Stimulated activated memory B cell treated with anti-CD40 and anti-IgM and Interleukin-4, amounts not matched to agents 10 μg/mL and 1 μg/mL and 100 μg/mL, for 72 hours (primary cell): ENCODE measurements around the gene PRKG1.
"Not testable (repeated sequence)": the region's sequence is repeated elsewhere in the genome, so short reads cannot be mapped to it uniquely, and the experiment has no call there.

Source experiments
- ATAC-seq: fragments of 150-1000 bp; cut with Tn5 transposase; 2 replicates; pipeline ENCODE4 v1.10.0; 2021
- H3K27ac Mint-ChIP-seq: one replicate; pipeline ENCODE4 v1.8.0; 2022; ENCODE audit warnings: mild to moderate bottlenecking, mixed read lengths
- H3K27me3 Mint-ChIP-seq: one replicate; pipeline ENCODE4 v1.8.0; 2022; ENCODE audit warnings: mixed read lengths
- H3K36me3 Mint-ChIP-seq: one replicate; pipeline ENCODE4 v1.8.0; 2022; ENCODE audit warnings: mixed read lengths
- H3K4me1 Mint-ChIP-seq: one replicate; pipeline ENCODE4 v1.8.0; 2022; ENCODE audit warnings: mixed read lengths
- H3K4me3 Mint-ChIP-seq: one replicate; pipeline ENCODE4 v1.8.0; 2022; ENCODE audit warnings: mild to moderate bottlenecking, moderate library complexity, mixed read lengths
- H3K9me3 Mint-ChIP-seq: one replicate; pipeline ENCODE4 v1.8.0; 2022; ENCODE audit warnings: mixed read lengths

Gene PRKG1

DNA sequence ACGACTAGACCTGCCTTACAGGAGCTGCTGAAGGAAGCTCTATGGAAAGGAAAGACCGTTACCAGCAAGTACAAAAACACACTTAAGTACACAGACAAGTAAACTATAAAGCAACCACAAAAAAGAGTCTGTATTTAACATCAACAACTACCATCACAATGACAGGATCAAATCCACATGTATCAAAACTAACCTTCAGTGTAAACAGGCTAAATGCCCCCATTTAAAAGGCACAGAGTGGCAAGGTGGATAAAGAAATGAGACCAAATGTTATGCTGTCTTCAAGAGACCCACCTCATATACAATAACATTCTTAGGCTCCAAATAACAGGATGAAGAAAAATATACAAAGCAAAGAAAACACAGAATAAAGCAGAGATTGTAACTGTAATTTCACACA lies 932.8 kb downstream of the PRKG1 start:
- ATAC-seq, result no peak
- Mint-ChIP-seq H3K4me3 (no peak overlapping the region), H3K36me3 (no peaks in the 10 kb centered on the region)

DNA sequence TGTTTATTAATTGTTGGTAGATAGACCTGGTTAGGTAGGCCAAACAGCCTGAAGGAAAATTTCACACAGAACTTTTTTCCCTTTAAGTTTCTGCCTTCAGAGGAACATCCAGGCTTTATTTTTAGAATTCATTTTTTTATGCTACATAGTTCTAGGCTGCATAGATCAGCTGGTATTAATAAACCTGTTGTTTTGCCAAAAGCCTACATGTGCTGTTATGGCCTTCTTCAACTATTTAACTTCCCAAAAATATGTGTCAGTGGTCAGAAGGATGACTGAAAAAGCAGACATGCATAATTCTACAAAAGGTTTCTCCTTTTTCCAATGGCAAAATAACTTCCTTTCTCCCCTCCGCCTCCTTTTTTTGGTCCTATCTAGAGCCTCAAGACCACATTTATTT lies 936.8 kb downstream of the PRKG1 start:
- H3K4me1 Mint-ChIP-seq, result no peaks in the 10 kb centered on the region
- no peak for ATAC-seq
- no peak overlapping the region for H3K27ac Mint-ChIP-seq
- peaks cover 26% of the 10 kb centered on the region for H3K9me3 Mint-ChIP-seq
- H3K4me3 Mint-ChIP-seq, result no peak overlapping the region
- no peaks in the 10 kb centered on the region for H3K36me3 Mint-ChIP-seq
- no peaks in the 10 kb centered on the region for H3K27me3 Mint-ChIP-seq

More for the DNA sequence above, 932.8 kb downstream of the PRKG1 start:
- Mint-ChIP-seq H3K4me1 (no peaks in the 10 kb centered on the region), H3K27ac (no peak overlapping the region), H3K9me3 (peaks cover 21% of the 10 kb centered on the region), H3K27me3 (no peaks in the 10 kb centered on the region)

DNA sequence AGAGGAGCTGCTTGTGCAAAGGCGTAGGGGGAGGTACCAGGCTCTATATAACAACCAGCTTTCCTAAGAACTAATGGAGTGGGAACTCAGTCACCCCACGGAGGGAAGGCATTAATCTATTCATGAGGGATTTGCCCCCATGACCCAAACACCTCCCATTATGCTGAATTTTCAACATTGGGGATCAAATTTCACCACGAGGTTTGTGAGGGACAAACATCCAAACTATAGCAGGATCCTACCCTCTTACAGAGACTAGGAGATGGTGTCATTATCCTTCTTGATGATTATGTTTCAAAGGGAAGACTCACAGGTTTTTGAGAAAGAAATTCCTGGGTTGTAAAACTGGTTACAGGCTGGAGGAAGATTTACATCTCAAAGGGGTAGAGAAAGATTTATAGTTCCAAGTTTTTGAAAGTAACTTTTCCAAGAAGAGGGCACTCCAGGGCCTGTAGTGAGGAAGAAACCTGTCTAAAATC lies 944.8 kb downstream of the PRKG1 start:
- no peak for ATAC-seq
- Mint-ChIP-seq H3K27me3 (no peaks in the 10 kb centered on the region), H3K9me3 (peaks cover 6% of the 10 kb centered on the region), H3K36me3 (no peaks in the 10 kb centered on the region), H3K4me1 (no peaks in the 10 kb centered on the region), H3K4me3 (no peak overlapping the region), H3K27ac (no peak overlapping the region)

DNA sequence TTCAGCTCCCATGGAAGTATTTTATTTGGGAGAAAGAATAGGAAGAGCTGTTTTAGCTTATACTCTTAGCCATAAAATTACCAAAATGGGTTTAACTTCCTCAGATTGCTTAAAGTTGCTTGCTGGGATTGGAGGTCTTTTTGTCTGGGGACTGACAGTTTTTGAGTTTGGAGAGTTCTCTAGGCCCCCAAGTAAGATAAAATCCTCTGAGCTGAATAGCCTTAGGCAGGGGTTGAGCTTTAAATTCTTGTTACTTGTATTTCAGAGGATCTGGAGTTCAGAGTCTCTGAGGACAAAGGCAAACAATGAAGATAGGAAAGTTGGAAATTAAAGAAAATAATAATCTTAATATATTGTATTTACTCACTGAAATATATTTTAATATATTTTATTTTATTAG lies 945.4 kb downstream of the PRKG1 start:
- H3K36me3 Mint-ChIP-seq, result no peaks in the 10 kb centered on the region
- ATAC-seq, result no peak
- no peaks in the 10 kb centered on the region for H3K4me1 Mint-ChIP-seq
- no peak overlapping the region for H3K4me3 Mint-ChIP-seq
- H3K27ac Mint-ChIP-seq, result no peak overlapping the region
- H3K27me3 Mint-ChIP-seq, result no peaks in the 10 kb centered on the region
- peaks cover 3% of the 10 kb centered on the region for H3K9me3 Mint-ChIP-seq

DNA sequence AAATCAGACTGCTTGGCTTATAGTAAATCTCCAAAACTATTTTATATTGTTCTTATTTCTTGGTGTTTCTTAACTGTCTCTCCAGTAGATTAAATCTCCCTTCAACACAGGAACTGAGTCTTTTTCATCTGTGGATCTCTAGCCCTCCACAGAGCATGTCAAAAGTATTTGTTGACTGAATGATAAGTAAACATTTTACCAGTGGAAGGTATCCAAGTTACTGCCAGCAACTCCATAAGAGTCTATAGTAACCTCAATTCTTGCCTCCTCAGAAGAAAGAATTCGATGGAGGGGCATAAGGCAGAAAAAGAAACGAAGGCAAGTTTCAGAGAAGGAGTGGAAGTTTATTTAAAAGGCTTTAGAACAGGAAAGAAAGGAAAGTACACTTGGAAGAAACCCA lies 945.9 kb downstream of the PRKG1 start:
- Mint-ChIP-seq H3K27ac (no peak overlapping the region), H3K4me3 (no peak overlapping the region), H3K9me3 (peaks cover 3% of the 10 kb centered on the region), H3K4me1 (no peaks in the 10 kb centered on the region), H3K27me3 (no peaks in the 10 kb centered on the region), H3K36me3 (no peaks in the 10 kb centered on the region)
- no peak for ATAC-seq

DNA sequence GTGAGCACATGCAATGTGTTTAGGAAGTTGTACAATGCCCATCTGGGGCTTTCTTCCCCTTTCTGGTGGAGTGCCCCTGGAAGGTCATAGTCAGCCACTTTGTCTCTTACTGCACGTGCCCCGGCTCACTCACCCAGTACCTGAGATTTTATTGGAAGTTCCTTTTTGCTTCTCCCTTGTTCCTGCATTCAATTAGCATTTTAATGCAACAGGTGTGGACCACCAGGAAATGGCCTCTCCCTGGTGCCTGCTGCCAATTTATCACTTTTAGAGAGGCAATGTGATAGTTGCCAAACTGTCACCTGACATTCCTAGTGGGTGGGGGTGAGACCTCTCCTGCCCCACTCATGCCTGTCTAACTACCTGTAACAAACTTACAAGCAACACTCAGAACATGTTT lies 946.4 kb downstream of the PRKG1 start:
- no peaks in the 10 kb centered on the region for H3K4me1 Mint-ChIP-seq
- no peaks in the 10 kb centered on the region for H3K36me3 Mint-ChIP-seq
- ATAC-seq, result no peak
- H3K27me3 Mint-ChIP-seq, result no peaks in the 10 kb centered on the region
- peaks cover 3% of the 10 kb centered on the region for H3K9me3 Mint-ChIP-seq
- H3K4me3 Mint-ChIP-seq, result no peak overlapping the region
- H3K27ac Mint-ChIP-seq, result no peak overlapping the region

DNA sequence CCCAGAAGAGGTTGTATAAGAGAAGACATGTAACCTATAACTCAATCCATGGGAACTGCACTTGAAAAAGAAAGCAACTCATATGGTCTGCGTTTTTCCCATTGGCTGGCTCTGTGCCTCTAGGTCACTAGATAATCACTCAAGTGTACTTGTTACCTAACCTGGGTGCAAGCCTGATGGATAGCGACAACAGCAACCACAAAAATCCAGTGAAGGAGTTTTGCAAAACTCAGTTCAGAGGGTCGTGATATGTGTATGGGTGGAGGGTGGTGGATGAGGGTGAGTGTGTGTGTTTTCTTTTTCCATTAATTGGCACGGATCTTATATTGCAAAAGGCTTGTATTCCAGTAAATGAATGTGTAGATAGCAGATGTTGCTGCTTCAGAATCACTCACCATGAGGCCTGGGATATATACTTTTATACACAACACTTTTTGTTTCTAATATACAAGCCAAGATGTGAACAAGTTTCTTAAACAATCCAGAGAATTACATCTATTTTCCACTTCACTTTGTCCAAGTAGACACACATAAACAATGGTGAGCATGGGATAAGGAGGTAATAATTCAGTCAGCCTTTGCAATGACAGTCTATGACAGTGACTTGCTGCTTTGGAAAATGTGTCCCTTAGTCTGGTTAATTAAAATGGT lies 952.9 kb downstream of the PRKG1 start:
- Mint-ChIP-seq H3K27ac (no peak overlapping the region), H3K9me3 (peaks cover 3% of the 10 kb centered on the region), H3K4me1 (no peaks in the 10 kb centered on the region), H3K4me3 (no peak overlapping the region), H3K36me3 (no peaks in the 10 kb centered on the region), H3K27me3 (no peaks in the 10 kb centered on the region)
- no peak for ATAC-seq

DNA sequence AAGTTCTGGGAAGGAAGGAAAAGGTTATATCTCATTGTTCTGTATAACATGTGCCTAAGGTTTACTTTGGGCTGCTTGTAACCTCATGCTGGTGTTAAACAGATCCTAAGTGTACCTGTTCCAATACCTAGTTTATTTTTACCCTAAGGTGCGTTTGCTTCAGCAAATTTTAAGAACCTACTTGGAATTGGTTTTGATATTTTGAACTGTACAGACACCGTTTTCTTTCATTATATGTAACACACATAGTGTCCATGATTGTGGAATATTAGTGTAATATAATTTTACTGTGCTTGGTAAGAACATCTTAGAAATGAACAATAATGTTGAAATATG lies 954.2 kb downstream of the PRKG1 start:
- Mint-ChIP-seq H3K4me3 (no peak overlapping the region), H3K9me3 (no peaks in the 10 kb centered on the region), H3K27ac (no peak overlapping the region), H3K36me3 (no peaks in the 10 kb centered on the region), H3K27me3 (no peaks in the 10 kb centered on the region), H3K4me1 (no peaks in the 10 kb centered on the region)
- ATAC-seq, result no peak

DNA sequence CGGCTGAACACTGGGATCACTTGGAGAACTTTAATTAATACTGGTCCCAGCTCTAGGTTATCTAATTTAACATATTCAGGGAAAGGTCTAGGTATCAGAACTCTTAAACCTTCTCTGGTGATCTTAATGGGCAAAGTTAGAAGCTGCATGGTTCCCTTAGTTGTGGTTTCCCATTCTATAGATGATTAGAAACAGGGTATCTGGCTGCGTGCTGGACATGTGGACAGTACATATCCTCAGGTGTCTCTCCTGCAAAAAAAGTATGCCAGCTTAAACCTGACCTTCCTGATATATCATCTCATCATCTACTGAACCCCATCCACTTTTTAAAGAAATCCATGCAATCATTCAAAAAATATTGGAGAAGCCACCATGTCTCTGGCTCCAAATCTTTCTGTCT lies 955.3 kb downstream of the PRKG1 start:
- H3K36me3 Mint-ChIP-seq, result no peaks in the 10 kb centered on the region
- H3K27ac Mint-ChIP-seq, result no peak overlapping the region
- H3K9me3 Mint-ChIP-seq, result no peaks in the 10 kb centered on the region
- no peaks in the 10 kb centered on the region for H3K27me3 Mint-ChIP-seq
- H3K4me1 Mint-ChIP-seq, result no peaks in the 10 kb centered on the region
- no peak for ATAC-seq
- H3K4me3 Mint-ChIP-seq, result no peak overlapping the region

DNA sequence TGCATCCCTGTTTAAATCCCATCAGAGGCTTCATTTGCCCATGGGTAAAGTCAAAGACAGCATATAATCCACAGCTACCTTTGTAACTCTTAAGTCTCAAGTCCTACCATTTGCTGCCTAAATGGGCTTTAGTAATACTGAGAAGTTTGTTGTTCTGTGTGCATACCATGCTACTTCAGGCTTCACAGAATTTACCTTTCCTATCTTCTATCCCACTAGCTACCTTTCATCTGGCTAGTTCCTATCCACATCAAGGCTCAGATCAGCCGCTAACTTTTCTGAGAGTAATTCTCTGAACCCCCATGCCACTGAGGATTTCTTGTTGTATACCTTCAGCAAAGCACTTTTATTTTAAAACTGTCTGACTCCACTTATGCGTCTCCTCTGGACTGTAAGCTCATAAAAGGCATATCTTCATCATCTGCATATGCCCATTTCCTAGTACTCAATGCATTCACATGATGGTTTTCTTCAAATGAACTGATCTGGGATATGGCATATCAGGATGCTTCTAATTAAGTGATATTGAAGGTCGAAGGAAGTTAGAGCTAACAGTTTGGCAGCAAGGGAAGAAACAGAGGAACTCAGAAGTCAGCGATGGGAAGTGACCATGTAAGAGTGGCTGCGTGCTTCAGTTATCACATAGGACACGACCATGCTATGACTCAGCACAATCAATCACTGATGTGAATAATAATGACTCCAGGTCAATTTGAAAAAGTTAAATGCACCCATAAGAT lies 955.9 kb downstream of the PRKG1 start:
- Mint-ChIP-seq H3K4me3 (no peak overlapping the region), H3K27me3 (no peaks in the 10 kb centered on the region), H3K27ac (no peak overlapping the region), H3K36me3 (no peaks in the 10 kb centered on the region), H3K4me1 (no peaks in the 10 kb centered on the region), H3K9me3 (no peaks in the 10 kb centered on the region)
- ATAC-seq, result no peak

DNA sequence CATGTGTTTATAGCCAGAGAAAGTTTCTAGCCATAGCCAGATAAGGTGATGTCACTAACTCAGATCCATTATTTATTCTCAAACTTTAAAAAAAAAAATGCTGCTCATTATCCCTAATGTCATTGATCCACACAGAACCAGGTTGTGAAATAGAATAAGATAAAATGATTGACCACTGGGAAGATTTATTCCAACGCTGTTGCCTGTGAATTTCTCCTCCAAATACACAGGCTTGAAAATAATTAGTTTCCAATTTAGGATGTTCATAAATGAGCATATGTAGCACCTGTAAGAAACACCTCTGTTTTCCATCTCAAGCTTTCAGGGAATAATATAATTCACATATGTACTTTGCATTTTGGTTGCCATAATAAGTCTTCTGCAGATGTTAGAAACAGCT lies 956.7 kb downstream of the PRKG1 start:
- Mint-ChIP-seq H3K36me3 (no peaks in the 10 kb centered on the region), H3K4me3 (no peak overlapping the region), H3K4me1 (no peaks in the 10 kb centered on the region), H3K27ac (no peak overlapping the region), H3K27me3 (no peaks in the 10 kb centered on the region), H3K9me3 (no peaks in the 10 kb centered on the region)
- no peak for ATAC-seq

DNA sequence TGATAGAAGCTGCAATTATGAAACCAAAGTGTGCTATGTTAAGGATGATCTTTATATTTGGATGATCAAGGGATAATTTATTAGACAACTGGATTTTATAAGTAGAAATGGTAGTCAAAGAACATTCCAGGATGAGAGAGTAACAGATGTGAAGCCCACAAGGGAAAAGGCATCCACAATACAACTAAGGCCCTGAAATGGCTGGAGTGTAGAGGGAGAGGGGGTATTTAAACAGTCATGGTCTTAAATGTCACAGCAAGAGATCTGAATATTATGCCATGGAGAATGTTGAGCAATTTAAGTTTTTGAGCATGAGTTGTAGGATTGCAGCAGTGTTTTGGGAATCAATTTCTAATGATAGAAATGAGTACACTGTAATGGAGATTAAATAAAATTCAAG lies 957.5 kb downstream of the PRKG1 start:
- Mint-ChIP-seq H3K4me3 (no peak overlapping the region), H3K36me3 (no peaks in the 10 kb centered on the region), H3K27me3 (no peaks in the 10 kb centered on the region)

DNA sequence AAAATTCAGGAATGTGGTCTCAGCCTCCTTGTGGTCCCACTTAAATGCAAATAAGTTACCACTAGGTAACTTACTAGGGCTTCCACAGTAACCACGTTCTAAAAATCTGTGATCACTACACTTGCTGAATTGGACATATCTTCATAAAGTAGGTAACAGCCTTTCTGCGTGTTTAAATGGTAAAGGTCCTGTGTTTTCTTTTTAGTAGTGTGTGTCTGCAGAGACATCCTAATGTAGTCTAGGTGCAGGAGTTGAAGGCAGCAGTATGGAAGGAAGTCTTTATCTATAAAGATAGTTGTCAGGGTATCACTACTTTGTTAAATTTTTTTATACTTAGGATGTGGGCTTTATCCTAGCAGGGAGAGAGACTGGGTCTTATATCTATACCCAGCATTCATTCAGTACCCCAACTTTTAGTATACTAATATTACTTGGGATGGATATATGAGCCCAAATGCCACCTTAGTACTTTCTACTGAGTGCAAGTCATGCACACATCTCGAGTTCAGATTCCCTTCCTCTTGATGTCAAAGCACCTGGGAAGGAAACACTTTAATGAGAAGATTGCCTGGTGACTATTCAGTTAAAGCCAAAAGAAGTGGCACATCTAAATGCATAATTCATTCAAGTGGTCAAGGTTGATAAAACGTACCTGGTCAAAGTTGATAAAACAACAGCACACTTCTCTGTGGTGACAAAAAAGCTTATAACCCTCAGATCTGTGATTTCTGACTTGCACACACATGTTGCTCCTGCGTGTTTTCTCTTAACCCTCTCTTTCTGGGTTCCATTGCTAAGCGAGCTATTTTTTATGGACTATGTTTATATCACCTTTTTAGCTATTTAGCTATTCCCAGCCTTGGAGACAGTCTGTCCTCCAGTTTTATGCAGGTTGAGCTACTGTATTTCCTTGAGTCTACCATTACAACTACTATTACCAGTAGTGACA lies 958.7 kb downstream of the PRKG1 start:
- no peak overlapping the region for H3K27ac Mint-ChIP-seq
- H3K4me1 Mint-ChIP-seq, result no peaks in the 10 kb centered on the region
- H3K4me3 Mint-ChIP-seq, result no peak overlapping the region
- no peaks in the 10 kb centered on the region for H3K36me3 Mint-ChIP-seq
- no peaks in the 10 kb centered on the region for H3K27me3 Mint-ChIP-seq
- ATAC-seq, result no peak
- H3K9me3 Mint-ChIP-seq, result no peaks in the 10 kb centered on the region

More for the DNA sequence above, 957.5 kb downstream of the PRKG1 start:
- ATAC-seq, result no peak
- Mint-ChIP-seq H3K27ac (no peak overlapping the region), H3K4me1 (no peaks in the 10 kb centered on the region), H3K9me3 (no peaks in the 10 kb centered on the region)

DNA sequence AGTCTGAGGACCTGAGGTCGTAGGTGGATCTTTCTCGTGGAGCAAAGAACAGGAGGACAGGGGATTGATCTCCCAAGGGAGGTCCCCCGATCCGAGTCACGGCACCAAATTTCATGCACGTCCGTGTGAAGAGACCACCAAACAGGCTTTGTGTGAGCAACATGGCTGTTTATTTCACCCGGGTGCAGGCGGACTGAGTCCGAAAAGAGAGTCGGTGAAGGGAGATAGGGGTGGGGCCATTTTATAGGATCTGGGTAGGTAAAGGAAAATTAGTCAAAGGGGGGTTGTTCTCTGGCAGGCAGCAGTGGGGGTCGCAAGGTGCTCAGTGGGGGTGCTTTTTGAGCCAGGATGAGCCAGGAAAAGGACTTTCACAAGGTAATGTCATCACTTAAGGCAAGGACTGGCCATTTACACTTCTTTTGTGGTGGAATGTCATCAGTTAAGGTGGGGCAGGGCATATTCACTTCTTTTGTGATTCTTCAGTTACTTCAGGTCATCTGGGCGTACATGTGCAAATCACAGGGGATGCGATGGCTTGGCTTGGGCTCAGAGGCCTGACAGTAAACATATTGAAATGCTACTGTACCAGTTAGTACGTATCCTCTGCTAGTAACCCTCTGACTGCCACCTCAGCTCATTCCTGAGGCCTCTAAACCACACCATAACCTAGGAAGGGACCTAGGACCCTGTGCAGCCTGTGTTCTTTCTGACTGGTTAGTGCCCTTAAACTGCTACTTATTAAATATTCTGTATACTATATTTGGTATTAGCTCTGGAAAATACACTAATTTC lies 964.9 kb downstream of the PRKG1 start:
- not testable (repeated sequence) for H3K27ac Mint-ChIP-seq, H3K27me3 Mint-ChIP-seq, H3K9me3 Mint-ChIP-seq, ATAC-seq, H3K4me3 Mint-ChIP-seq, H3K36me3 Mint-ChIP-seq, H3K4me1 Mint-ChIP-seq

DNA sequence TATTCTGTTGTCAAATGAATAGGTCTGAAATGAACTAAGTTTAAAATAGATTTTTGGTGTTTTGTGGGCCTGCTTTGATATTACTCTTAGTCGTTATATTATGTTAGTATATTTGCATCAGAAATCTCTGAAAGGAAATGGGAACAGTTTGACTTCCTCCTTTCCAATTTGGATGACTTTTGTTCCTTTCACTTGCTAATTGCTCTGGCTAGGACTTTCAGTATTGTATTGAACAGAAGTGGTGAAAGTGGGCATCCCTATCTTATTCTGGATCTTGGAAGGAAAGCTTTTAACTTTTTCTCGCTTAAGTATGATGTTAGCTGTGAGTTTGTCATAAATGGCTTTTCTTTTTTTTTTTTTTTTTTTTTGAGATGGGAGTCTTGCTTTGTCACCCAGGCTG lies 966.2 kb downstream of the PRKG1 start:
- H3K4me1 Mint-ChIP-seq, result no peaks in the 10 kb centered on the region
- H3K27ac Mint-ChIP-seq, result no peak overlapping the region
- H3K36me3 Mint-ChIP-seq, result no peaks in the 10 kb centered on the region
- no peak overlapping the region for H3K4me3 Mint-ChIP-seq
- ATAC-seq, result no peak
- no peaks in the 10 kb centered on the region for H3K27me3 Mint-ChIP-seq
- H3K9me3 Mint-ChIP-seq, result no peaks in the 10 kb centered on the region
